Measurements from ENCODE around the gene PTPRD.

PTPRD gene

DNA sequence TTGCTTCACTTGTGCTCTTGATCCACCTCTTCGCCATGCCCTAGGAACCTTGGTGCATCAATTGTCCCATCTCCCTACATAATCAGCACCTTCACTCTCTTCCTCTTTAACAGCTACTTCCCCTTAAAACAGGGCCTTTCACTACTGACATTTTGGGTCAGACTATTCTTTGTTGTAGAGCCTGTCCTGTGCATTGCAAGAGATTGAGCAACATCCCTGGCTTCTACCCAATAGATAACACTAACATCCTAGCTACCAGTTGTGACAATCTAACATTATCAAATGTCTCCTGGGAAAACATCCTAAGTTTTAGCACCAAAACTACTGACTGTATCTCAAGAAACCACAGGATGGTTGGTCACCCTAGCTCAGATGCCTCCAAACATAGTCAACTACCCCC, 1958.9 kb downstream of the PTPRD start:
- no peak overlapping the region for H3K4me3 ChIP-seq (ENCODE audit: low read length)
- DNase-seq (ENCODE audit: low read depth, low spot score): no peak

GRCh38 chr9:8653111-8653510, 1959.7 kb downstream of the PTPRD start:
- no peak overlapping the region for H3K4me3 ChIP-seq (ENCODE audit: low read length)
- no peak for DNase-seq (ENCODE audit: low read depth, low spot score)

DNA sequence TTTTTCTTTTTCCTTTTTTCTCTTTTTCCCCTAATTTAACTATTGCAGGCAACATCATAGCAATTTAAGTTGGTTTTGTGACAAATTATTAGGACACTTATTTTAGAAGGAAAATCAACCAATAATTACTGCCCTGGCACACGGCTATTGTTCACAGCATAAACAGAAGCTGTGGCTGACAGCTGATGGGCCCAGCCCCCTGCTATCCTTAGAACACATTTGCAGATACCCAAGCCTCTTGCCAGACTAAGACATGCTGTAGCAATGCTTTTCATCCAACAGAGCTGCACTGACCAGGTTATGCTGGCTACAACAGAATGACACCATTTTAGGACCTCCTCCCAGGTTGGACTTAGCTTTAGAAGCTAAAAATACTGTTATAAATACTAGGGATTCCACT, 1960.5 kb downstream of the PTPRD start:
- DNase-seq (ENCODE audit: low read depth, low spot score): no peak

DNA sequence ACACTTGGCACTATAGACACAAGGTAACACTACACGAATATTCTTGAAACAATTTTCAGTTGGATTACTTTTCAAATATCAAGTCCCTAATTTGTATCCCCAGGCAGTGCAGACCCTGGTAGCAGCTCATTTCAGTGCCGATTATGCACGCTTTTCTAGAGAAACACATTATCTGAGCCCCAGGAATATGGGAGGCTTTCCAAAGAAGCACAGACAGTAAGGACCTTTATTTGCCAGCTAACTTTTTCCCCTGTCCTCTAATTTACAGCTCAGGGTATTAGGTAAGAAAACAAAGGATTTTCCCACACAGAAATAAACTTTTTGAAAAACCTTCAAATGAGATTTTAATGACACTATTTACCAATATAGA, 1961.0 kb downstream of the PTPRD start:
- no peak overlapping the region for H3K4me3 ChIP-seq (ENCODE audit: low read length)
- no peak for DNase-seq (ENCODE audit: low read depth, low spot score)

More for the DNA sequence above, 1960.5 kb downstream of the PTPRD start:
- no peak overlapping the region for H3K4me3 ChIP-seq (ENCODE audit: low read length)

- no peak for DNase-seq (ENCODE audit: low read depth, low spot score)
- no peak overlapping the region for H3K4me3 ChIP-seq (ENCODE audit: low read length)
Measured at GRCh38 chr9:8651070-8651845, 1961.5 kb downstream of the PTPRD start.

DNA sequence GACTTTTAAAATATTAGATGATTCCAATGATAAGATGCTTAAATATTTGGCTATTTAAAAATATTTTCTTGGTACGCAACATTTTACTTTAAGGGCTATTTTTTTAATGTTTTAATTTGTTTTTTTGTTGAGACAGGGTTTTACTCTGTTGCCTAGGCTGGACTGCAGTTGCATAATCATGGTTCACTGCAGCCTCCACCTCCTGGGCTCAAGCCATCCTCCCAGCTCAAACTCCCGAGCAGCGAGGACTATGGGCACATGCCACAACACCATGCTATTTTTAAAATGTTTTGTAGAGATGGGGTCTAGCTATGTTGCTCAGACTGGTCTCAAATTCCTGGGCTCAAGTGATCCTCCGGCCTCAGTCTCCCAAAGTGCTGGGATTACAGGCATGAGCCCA, 1963.0 kb downstream of the PTPRD start:
- no peak overlapping the region for H3K4me3 ChIP-seq (ENCODE audit: low read length)

DNA sequence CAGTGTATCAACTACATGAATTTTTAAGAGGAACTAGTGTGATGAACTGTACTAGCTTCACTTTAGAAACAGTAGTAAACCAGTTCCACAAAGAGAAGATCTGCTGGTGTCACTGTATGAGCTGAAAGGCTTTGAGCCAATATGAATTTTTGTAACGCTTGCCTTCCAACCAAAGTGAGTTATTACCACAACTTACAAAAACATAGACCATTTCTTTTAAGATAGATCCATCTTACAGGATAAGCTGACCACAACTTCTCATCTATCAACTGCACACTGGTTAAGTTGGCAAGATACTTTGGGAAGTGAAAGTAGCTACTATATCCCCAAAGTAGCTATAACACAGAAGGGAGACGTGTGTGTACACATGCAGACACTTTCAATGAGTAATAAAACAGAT, 1963.6 kb downstream of the PTPRD start:
- DNase-seq (ENCODE audit: low read depth, low spot score): no peak
- no peak overlapping the region for H3K4me3 ChIP-seq (ENCODE audit: low read length)

More for the DNA sequence above, 1963.0 kb downstream of the PTPRD start:
- no peak for DNase-seq (ENCODE audit: low read depth, low spot score)

GRCh38 chr9:8648271-8648845, 1964.4 kb downstream of the PTPRD start:
- H3K4me3 ChIP-seq (ENCODE audit: low read length): no peak overlapping the region
- no peak for DNase-seq (ENCODE audit: low read depth, low spot score)

GRCh38 chr9:8647824-8648223, 1965.0 kb downstream of the PTPRD start:
- DNase-seq (ENCODE audit: low read depth, low spot score): no peak
- no peak overlapping the region for H3K4me3 ChIP-seq (ENCODE audit: low read length)

DNA sequence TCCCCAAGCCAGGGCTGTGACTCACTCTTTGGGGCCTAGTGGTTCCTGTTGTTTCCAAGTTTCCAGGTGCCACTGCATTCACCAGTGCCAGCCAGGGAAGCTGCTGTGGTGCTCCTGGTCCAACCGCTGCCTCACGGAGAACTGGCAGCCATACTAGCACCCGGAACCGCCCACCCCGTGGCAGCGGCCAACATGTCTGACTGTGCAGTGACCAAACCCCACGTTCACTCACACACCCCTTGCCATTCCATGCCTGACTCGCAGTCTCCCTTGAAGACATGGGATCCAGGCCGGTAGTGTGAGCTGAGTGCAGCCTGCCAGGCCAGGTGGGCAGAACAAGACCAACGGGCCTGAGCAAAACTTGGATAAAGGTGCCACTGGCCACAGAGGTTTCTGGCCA, 1968.2 kb downstream of the PTPRD start:
- no peak overlapping the region for H3K4me3 ChIP-seq (ENCODE audit: low read length)
- no peak for DNase-seq (ENCODE audit: low read depth, low spot score)

GRCh38 chr9:8643896-8644295, 1968.9 kb downstream of the PTPRD start:
- DNase-seq (ENCODE audit: low read depth, low spot score): no peak
- H3K4me3 ChIP-seq (ENCODE audit: low read length): no peak overlapping the region

GRCh38 chr9:8643464-8643863, 1969.3 kb downstream of the PTPRD start:
- DNase-seq (ENCODE audit: low read depth, low spot score): no peak
- H3K4me3 ChIP-seq (ENCODE audit: low read length): no peak overlapping the region

GRCh38 chr9:8640761-8641160, 1972.0 kb downstream of the PTPRD start:
- no peak overlapping the region for H3K4me3 ChIP-seq (ENCODE audit: low read length)
- DNase-seq (ENCODE audit: low read depth, low spot score): no peak

DNA sequence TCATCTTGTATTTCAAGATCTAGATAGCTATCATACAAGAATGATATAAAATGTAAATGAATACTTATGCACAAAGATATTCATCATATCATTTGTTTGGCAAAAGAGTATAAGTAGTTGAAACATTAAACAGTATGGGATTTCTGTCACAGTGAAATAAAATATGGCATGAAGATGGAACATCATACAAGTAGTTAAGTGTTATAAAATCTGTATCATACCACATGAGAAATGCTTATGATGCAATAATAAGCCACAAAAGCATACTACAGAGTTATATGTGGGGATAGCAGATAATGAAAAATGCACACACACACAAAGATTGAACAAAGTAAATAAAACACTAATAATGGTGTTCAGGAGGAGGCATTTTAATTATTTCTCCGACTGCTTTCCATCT, 1975.2 kb downstream of the PTPRD start:
- H3K4me3 ChIP-seq (ENCODE audit: low read length): no peak overlapping the region
- no peak for DNase-seq (ENCODE audit: low read depth, low spot score)

GRCh38 chr9:8633784-8634183, 1979.0 kb downstream of the PTPRD start:
- DNase-seq (ENCODE audit: low read depth, low spot score): no peak
- H3K4me3 ChIP-seq (ENCODE audit: low read length): no peak overlapping the region

DNA sequence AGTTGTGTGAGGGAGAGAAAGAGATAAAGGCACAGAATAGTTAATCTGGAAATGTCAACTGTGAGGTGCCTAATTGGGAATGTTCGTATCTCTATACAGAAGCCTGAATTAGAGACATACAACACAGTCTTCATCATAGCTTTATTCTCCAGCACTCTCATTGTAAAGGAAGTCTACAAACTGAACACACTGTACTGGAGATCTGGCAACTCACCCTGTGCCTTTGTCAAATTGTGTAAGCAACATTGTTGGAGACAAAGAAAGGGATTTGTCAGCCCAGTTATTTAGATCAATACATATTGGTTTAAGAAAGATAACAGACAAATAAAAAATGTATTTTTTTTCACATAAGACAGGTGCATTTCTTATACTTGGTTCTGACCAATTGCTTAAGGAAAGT, 1980.3 kb downstream of the PTPRD start:
- DNase-seq (ENCODE audit: low read depth, low spot score): no peak

DNA sequence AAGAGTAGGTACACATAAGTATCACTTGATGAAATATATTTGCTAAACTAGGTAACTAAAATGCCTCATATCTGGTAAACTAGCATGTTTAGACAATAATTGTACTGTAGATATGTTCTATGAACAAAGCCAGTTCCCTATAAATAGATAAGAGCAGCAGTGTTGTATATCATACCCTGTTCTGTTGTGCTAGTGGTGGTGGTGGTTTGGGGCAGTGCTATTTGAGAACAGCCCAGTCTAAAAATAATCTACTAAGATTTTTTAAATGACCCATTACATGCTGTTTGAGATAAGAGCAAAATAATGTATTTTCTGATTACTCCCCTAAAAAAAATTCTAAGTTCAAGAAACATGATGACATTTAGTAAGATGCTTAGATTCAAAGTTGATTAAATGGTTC, 1984.0 kb downstream of the PTPRD start:
- no peak overlapping the region for H3K4me3 ChIP-seq (ENCODE audit: low read length)
- no peak for DNase-seq (ENCODE audit: low read depth, low spot score)

More for the DNA sequence above, 1980.3 kb downstream of the PTPRD start:
- H3K4me3 ChIP-seq (ENCODE audit: low read length): no peak overlapping the region

- DNase-seq (ENCODE audit: low read depth, low spot score): no peak
- no peak overlapping the region for H3K4me3 ChIP-seq (ENCODE audit: low read length)
Measured at GRCh38 chr9:8627976-8628679, 1984.7 kb downstream of the PTPRD start.

DNA sequence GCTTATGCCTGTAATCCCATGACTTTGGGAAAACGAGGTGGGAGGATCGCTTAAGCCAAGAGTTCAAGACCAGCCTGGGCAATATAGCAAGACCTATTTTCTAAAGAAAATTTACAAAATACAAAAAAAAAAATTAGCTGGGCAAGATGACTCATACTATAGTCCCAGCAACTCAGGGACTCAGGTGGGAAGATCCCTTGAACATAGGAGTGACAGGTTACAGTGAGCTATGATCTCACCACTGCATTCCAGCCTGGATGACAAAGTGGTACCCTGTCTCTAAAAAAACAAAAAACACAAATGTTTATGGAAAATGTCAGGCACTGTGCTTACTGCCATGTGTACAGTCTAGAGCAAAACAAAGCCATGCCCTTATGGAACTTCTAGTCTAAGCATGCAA, 1989.9 kb downstream of the PTPRD start:
- DNase-seq (ENCODE audit: low read depth, low spot score): no peak
- H3K4me3 ChIP-seq (ENCODE audit: low read length): no peak overlapping the region

- H3K4me3 ChIP-seq (ENCODE audit: low read length): no peak overlapping the region
- no peak for DNase-seq (ENCODE audit: low read depth, low spot score)
Measured at GRCh38 chr9:8622222-8622802, 1990.5 kb downstream of the PTPRD start.
